ENCODE measurements around the gene SYK. TPM values are rescaled to one million over a fixed set of nuclear protein-coding genes. Genes with fewer than 3 reads are reported as not detected.
"Not testable (repeated sequence)": the region's sequence is repeated elsewhere in the genome, so short reads cannot be mapped to it uniquely, and the experiment has no call there.

SYK gene
- total RNA-seq, 1 experiment from 2014 or later, result 0.28 TPM

DNA sequence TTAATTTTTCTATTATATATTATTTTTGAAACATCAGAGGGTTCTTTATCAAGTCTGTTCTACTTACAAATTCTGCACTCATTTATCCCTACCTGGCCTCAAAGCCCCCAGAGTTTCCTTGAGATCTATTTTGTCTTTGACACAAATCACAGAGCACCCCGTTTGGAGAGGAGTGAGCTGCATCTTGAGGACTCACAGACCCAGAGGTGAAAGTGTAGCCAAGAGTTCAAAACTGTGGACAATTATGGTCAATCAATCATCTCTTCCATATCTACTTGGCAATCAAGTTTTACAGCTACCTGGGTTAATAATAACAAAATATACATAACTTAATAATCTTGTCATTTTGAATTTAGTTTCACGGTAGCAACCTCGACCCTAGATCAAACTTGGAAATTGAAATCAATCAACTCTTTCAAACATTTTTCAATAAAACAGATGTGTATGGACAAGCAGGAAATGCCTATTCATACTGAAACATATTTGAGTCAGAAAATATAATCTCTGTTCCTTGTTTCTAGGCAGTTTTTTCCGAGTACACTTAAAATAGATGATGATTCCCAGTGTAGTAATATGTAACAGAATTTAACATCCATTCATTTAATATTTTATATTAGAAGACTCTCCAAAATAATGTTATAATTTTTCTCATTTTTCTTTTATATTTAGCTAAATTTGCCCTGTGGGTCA is 13.7 kb upstream of the SYK start:
- ChIA-PET CTCF (no interaction called here), POLR2A (interaction anchor here (0.6 kb wide), 1 partner anchor 613 kb away, joined by 13 read pairs; no protein-coding TSS in a partner anchor)
- DNase-seq (ENCODE audit: low read depth, low spot score) (no peak), ATAC-seq (no peak)
- Histone ChIP-seq H3K4me3 (ENCODE audit: low read depth in 2 of 2, low read length in 2 of 2) (no peak overlapping the region), H3K9me3 (ENCODE audit: control insufficient read depth, insufficient read depth, low read depth, low read length) (no peaks in the 10 kb centered on the region), H3K27me3 (ENCODE audit: control insufficient read depth, insufficient read depth, low read length) (no peaks in the 10 kb centered on the region), H3K4me1 (ENCODE audit: control insufficient read depth, insufficient read depth, low read length) (no peaks in the 10 kb centered on the region), H3K27ac (ENCODE audit: low read length) (no peak overlapping the region), H3K36me3 (ENCODE audit: control insufficient read depth, insufficient read depth, low read length) (no peaks in the 10 kb centered on the region)
- no TSS peak for BruUV-seq (replicated peaks)
- in situ Hi-C loops (cut with HindIII; ENCODE audit: low pct_unique_long_range_greater_than_20kb, low sequenced_read_pairs) (no loop called here), intact Hi-C loops (cut with micrococcal nuclease; ENCODE audit: unreplicated experiment) (no loop called here)
- no peak for TF ChIP-seq CTCF (IDR thresholded peaks at IDR 0.05)

GRCh38 chr9:90788527-90788926 is 13.1 kb upstream of the SYK start:
- in situ Hi-C loops (cut with HindIII; ENCODE audit: low pct_unique_long_range_greater_than_20kb, low sequenced_read_pairs); H3K27me3 ChIP-seq (ENCODE audit: control insufficient read depth, insufficient read depth, low read length); H3K36me3 ChIP-seq (ENCODE audit: control insufficient read depth, insufficient read depth, low read length); H3K27ac ChIP-seq (ENCODE audit: low read length); ATAC-seq; DNase-seq (ENCODE audit: low read depth, low spot score); H3K9me3 ChIP-seq (ENCODE audit: control insufficient read depth, insufficient read depth, low read depth, low read length); H3K4me1 ChIP-seq (ENCODE audit: control insufficient read depth, insufficient read depth, low read length); H3K4me3 ChIP-seq (ENCODE audit: low read depth in 2 of 2, low read length in 2 of 2); intact Hi-C loops (cut with micrococcal nuclease; ENCODE audit: unreplicated experiment); CTCF ChIA-PET; BruUV-seq (replicated peaks): not testable (repeated sequence)
- POLR2A ChIA-PET, result interaction anchor here (0.6 kb wide), 1 partner anchor 614 kb away, joined by 13 read pairs; no protein-coding TSS in a partner anchor

GRCh38 chr9:90789408-90789807 is 12.2 kb upstream of the SYK start:
- TF ChIP-seq CTCF (IDR thresholded peaks at IDR 0.05) (no peak), SIN3A (IDR thresholded peaks at IDR 0.05; ENCODE audit: borderline replicate concordance, insufficient read depth, low read depth, low read length) (no peak), TCF7L2 (IDR thresholded peaks at IDR 0.05; ENCODE audit: low read depth, low read length) (no peak), POLR2AphosphoS5 (IDR thresholded peaks at IDR 0.05; ENCODE audit: low read depth, low read length) (no peak)
- TF ChIP-seq, protein P1, sequence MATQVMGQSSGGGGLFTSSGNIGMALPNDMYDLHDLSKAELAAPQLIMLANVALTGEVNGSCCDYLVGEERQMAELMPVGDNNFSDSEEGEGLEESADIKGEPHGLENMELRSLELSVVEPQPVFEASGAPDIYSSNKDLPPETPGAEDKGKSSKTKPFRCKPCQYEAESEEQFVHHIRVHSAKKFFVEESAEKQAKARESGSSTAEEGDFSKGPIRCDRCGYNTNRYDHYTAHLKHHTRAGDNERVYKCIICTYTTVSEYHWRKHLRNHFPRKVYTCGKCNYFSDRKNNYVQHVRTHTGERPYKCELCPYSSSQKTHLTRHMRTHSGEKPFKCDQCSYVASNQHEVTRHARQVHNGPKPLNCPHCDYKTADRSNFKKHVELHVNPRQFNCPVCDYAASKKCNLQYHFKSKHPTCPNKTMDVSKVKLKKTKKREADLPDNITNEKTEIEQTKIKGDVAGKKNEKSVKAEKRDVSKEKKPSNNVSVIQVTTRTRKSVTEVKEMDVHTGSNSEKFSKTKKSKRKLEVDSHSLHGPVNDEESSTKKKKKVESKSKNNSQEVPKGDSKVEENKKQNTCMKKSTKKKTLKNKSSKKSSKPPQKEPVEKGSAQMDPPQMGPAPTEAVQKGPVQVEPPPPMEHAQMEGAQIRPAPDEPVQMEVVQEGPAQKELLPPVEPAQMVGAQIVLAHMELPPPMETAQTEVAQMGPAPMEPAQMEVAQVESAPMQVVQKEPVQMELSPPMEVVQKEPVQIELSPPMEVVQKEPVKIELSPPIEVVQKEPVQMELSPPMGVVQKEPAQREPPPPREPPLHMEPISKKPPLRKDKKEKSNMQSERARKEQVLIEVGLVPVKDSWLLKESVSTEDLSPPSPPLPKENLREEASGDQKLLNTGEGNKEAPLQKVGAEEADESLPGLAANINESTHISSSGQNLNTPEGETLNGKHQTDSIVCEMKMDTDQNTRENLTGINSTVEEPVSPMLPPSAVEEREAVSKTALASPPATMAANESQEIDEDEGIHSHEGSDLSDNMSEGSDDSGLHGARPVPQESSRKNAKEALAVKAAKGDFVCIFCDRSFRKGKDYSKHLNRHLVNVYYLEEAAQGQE (IDR thresholded peaks at IDR 0.05; ENCODE audit: insufficient read depth in 1 of 2, low read depth in 2 of 2, low read length in 1 of 2), result no peak
- in situ Hi-C loops (cut with HindIII; ENCODE audit: low pct_unique_long_range_greater_than_20kb, low sequenced_read_pairs) (no loop called here), intact Hi-C loops (cut with micrococcal nuclease; ENCODE audit: unreplicated experiment) (no loop called here)
- H3K36me3 ChIP-seq (ENCODE audit: control insufficient read depth, insufficient read depth, low read length), result no peaks in the 10 kb centered on the region
- no peak for DNase-seq (ENCODE audit: low read depth, low spot score)
- CTCF ChIA-PET, result no interaction called here
- H3K9me3 ChIP-seq (ENCODE audit: control insufficient read depth, insufficient read depth, low read depth, low read length), result no peaks in the 10 kb centered on the region
- ATAC-seq, result no peak
- H3K27ac ChIP-seq (ENCODE audit: low read length), result no peak overlapping the region
- H3K4me1 ChIP-seq (ENCODE audit: control insufficient read depth, insufficient read depth, low read length), result no peaks in the 10 kb centered on the region
- no peak overlapping the region for H3K4me3 ChIP-seq (ENCODE audit: low read depth in 2 of 2, low read length in 2 of 2)
- H3K27me3 ChIP-seq (ENCODE audit: control insufficient read depth, insufficient read depth, low read length), result no peaks in the 10 kb centered on the region
- POLR2A ChIA-PET, result no interaction called here
- no TSS peak for BruUV-seq (replicated peaks)
